ENCODE results near the gene CCSER1. TPM values are rescaled to one million over a fixed set of nuclear protein-coding genes. Genes with fewer than 3 reads are reported as not detected.

The CCSER1 gene
- total RNA-seq, 1 donor from 2014 or later: not detected

- H3K4me1 Mint-ChIP-seq (ENCODE audit: low read depth): no peaks in the 10 kb centered on the region
- H3K27me3 Mint-ChIP-seq (ENCODE audit: low read depth): no peaks in the 10 kb centered on the region
- no peak overlapping the region for H3K4me3 Mint-ChIP-seq (ENCODE audit: unreplicated experiment)
- TF ChIP-seq, protein P1, sequence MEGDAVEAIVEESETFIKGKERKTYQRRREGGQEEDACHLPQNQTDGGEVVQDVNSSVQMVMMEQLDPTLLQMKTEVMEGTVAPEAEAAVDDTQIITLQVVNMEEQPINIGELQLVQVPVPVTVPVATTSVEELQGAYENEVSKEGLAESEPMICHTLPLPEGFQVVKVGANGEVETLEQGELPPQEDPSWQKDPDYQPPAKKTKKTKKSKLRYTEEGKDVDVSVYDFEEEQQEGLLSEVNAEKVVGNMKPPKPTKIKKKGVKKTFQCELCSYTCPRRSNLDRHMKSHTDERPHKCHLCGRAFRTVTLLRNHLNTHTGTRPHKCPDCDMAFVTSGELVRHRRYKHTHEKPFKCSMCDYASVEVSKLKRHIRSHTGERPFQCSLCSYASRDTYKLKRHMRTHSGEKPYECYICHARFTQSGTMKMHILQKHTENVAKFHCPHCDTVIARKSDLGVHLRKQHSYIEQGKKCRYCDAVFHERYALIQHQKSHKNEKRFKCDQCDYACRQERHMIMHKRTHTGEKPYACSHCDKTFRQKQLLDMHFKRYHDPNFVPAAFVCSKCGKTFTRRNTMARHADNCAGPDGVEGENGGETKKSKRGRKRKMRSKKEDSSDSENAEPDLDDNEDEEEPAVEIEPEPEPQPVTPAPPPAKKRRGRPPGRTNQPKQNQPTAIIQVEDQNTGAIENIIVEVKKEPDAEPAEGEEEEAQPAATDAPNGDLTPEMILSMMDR (IDR thresholded peaks at IDR 0.05): no peak
- H3K36me3 Mint-ChIP-seq (ENCODE audit: low read depth): no peaks in the 10 kb centered on the region
- H3K27ac Mint-ChIP-seq (ENCODE audit: unreplicated experiment): no peak overlapping the region
- no peak for DNase-seq (ENCODE audit: low spot score)
- no peaks in the 10 kb centered on the region for H3K9me3 Mint-ChIP-seq (ENCODE audit: low read depth)
These were observed 795.0 kb downstream of the CCSER1 start for GRCh38 chr4:90922174-90922573.

- Mint-ChIP-seq H3K36me3 (ENCODE audit: low read depth) (no peaks in the 10 kb centered on the region), H3K27ac (ENCODE audit: unreplicated experiment) (no peak overlapping the region), H3K27me3 (ENCODE audit: low read depth) (no peaks in the 10 kb centered on the region), H3K4me1 (ENCODE audit: low read depth) (no peaks in the 10 kb centered on the region), H3K9me3 (ENCODE audit: low read depth) (no peaks in the 10 kb centered on the region), H3K4me3 (ENCODE audit: unreplicated experiment) (no peak overlapping the region)
- DNase-seq (ENCODE audit: low spot score): no peak
- TF ChIP-seq, protein P1 (IDR thresholded peaks at IDR 0.05): no peak
These were observed 799.8 kb downstream of the CCSER1 start for GRCh38 chr4:90926957-90927356.

- Mint-ChIP-seq H3K4me3 (ENCODE audit: unreplicated experiment) (no peak overlapping the region), H3K36me3 (ENCODE audit: low read depth) (no peaks in the 10 kb centered on the region), H3K4me1 (ENCODE audit: low read depth) (no peaks in the 10 kb centered on the region), H3K27me3 (ENCODE audit: low read depth) (no peaks in the 10 kb centered on the region), H3K9me3 (ENCODE audit: low read depth) (no peaks in the 10 kb centered on the region), H3K27ac (ENCODE audit: unreplicated experiment) (no peak overlapping the region)
- no peak for DNase-seq (ENCODE audit: low spot score)
- TF ChIP-seq, protein P1 (IDR thresholded peaks at IDR 0.05): no peak
These were observed 816.1 kb downstream of the CCSER1 start for GRCh38 chr4:90943311-90943710.

- no peak for DNase-seq (ENCODE audit: low spot score)
- Mint-ChIP-seq H3K4me3 (ENCODE audit: unreplicated experiment) (no peak overlapping the region), H3K9me3 (ENCODE audit: low read depth) (no peaks in the 10 kb centered on the region), H3K27me3 (ENCODE audit: low read depth) (no peaks in the 10 kb centered on the region), H3K27ac (ENCODE audit: unreplicated experiment) (no peak overlapping the region), H3K36me3 (ENCODE audit: low read depth) (no peaks in the 10 kb centered on the region), H3K4me1 (ENCODE audit: low read depth) (peaks cover 7% of the 10 kb centered on the region)
- TF ChIP-seq, protein P1 (IDR thresholded peaks at IDR 0.05): no peak
These were observed 819.8 kb downstream of the CCSER1 start for GRCh38 chr4:90946945-90947344.

GRCh38 chr4:90950385-90950841 lies 823.2 kb downstream of the CCSER1 start:
- H3K4me1 Mint-ChIP-seq (ENCODE audit: low read depth): peaks cover 7% of the 10 kb centered on the region
- H3K9me3 Mint-ChIP-seq (ENCODE audit: low read depth): no peaks in the 10 kb centered on the region
- TF ChIP-seq, protein P1 (IDR thresholded peaks at IDR 0.05): no peak
- no peak overlapping the region for H3K27ac Mint-ChIP-seq (ENCODE audit: unreplicated experiment)
- no peak for DNase-seq (ENCODE audit: low spot score)
- H3K36me3 Mint-ChIP-seq (ENCODE audit: low read depth): no peaks in the 10 kb centered on the region
- no peak overlapping the region for H3K4me3 Mint-ChIP-seq (ENCODE audit: unreplicated experiment)
- no peaks in the 10 kb centered on the region for H3K27me3 Mint-ChIP-seq (ENCODE audit: low read depth)
